Measurements from ENCODE around the gene ERBB4.
A peak's percentile ranks its signal among the peaks of the same experiment; 100 is the strongest.
"Not testable (repeated sequence)": the region's sequence is repeated elsewhere in the genome, so short reads cannot be mapped to it uniquely, and the experiment has no call there.

Gene ERBB4

GRCh38 chr2:212226114-212226513 is 312.5 kb downstream of the ERBB4 start:
- no peak for DNase-seq (ENCODE audit: low spot score)

GRCh38 chr2:212223696-212224095 is 314.9 kb downstream of the ERBB4 start:
- no peak for DNase-seq (ENCODE audit: low spot score)

- no peak for DNase-seq (ENCODE audit: low spot score)
Observed at GRCh38 chr2:212213191-212213590, 325.4 kb downstream of the ERBB4 start.

- no peak for DNase-seq (ENCODE audit: low spot score)
Observed at GRCh38 chr2:212208467-212208866, 330.1 kb downstream of the ERBB4 start.

- no peak for DNase-seq (ENCODE audit: low spot score)
Observed at GRCh38 chr2:212197776-212198175, 340.8 kb downstream of the ERBB4 start.

GRCh38 chr2:212195626-212196025 is 343.0 kb downstream of the ERBB4 start:
- DNase-seq (ENCODE audit: low spot score) = no peak

GRCh38 chr2:212194396-212194795 is 344.2 kb downstream of the ERBB4 start:
- no peak for DNase-seq (ENCODE audit: low spot score)

GRCh38 chr2:212193803-212194202 is 344.8 kb downstream of the ERBB4 start:
- no peak for DNase-seq (ENCODE audit: low spot score)

GRCh38 chr2:212193056-212193455 is 345.5 kb downstream of the ERBB4 start:
- DNase-seq (ENCODE audit: low spot score) = no peak

- not testable (repeated sequence) for DNase-seq (ENCODE audit: low spot score)
Observed at GRCh38 chr2:212191438-212191837, 347.2 kb downstream of the ERBB4 start.

- DNase-seq (ENCODE audit: low spot score) = no peak
Observed at GRCh38 chr2:212186166-212186565, 352.4 kb downstream of the ERBB4 start.

- no peak for DNase-seq (ENCODE audit: low spot score)
Observed at GRCh38 chr2:212181646-212182045, 357.0 kb downstream of the ERBB4 start.

GRCh38 chr2:212180408-212181083 is 358.1 kb downstream of the ERBB4 start:
- DNase-seq (ENCODE audit: low spot score) = no peak

- peak; percentile 17 for DNase-seq (ENCODE audit: low spot score)
Observed at GRCh38 chr2:212177724-212178123, 360.9 kb downstream of the ERBB4 start.

- no peak for DNase-seq (ENCODE audit: low spot score)
Observed at GRCh38 chr2:212176151-212176550, 362.5 kb downstream of the ERBB4 start.

- no peak for DNase-seq (ENCODE audit: low spot score)
Observed at GRCh38 chr2:212173756-212174510, 364.7 kb downstream of the ERBB4 start.

GRCh38 chr2:212173331-212173730 is 365.3 kb downstream of the ERBB4 start:
- DNase-seq (ENCODE audit: low spot score) = no peak

- DNase-seq (ENCODE audit: low spot score) = no peak
Observed at GRCh38 chr2:212170382-212170781, 368.2 kb downstream of the ERBB4 start.

GRCh38 chr2:212158081-212158480 is 380.5 kb downstream of the ERBB4 start:
- no peak for DNase-seq (ENCODE audit: low spot score)

- no peak for DNase-seq (ENCODE audit: low spot score)
Observed at GRCh38 chr2:212157012-212157411, 381.6 kb downstream of the ERBB4 start.

GRCh38 chr2:212156088-212156487 is 382.5 kb downstream of the ERBB4 start:
- no peak for DNase-seq (ENCODE audit: low spot score)

- peak; percentile 13 for DNase-seq (ENCODE audit: low spot score)
Observed at GRCh38 chr2:212154477-212154878, 384.1 kb downstream of the ERBB4 start.

GRCh38 chr2:212153923-212154322 is 384.7 kb downstream of the ERBB4 start:
- DNase-seq (ENCODE audit: low spot score) = no peak
